ENCODE measurements around the gene ATF7.

DNA sequence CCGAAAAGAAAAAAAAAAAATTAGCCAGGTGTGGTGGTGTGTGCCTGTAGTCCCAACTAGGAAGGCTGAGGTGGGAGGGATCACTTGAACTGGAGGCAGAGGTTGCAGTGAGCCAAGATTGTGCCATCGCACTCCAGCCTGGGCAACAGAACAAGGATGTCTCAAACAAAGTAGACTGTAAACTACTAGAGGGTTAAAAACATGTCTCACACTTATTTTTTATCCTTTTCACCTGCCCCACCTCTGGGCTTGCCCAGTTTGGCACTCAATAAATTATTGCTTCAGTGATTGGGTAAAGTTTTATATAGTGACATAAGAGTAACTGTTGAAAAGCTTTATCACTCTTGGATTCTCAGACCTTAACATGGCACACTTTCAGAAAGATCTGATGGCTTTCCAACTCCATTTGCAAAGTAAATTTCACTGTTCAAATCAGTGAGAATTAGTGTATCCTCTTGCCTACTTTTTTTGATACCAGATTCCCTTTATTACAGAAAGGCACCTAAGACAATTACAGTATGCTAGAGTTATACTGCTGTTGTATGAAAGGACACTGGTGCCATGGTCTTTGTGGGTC is 62.6 kb downstream of the ATF7 start:
- TF ChIP-seq CTCF (IDR thresholded peaks at IDR 0.05 in 8 of 11, conservative IDR thresholded peaks at IDR 0.05 in 3 of 11) (no peak), POLR2A (IDR thresholded peaks at IDR 0.05) (no peak), POLR2AphosphoS5 (IDR thresholded peaks at IDR 0.05) (no peak)

Measured in spleen (tissue), 7 donors.